Tibial artery (tissue), 4 donors: ENCODE measurements around the gene TSC1.

Experiments used
- DNase-seq, 2 donors: peaks; one replicate each; pipeline ENCODE4 v3.0.0-alpha.2; 2019
- H3K27ac ChIP-seq, 2 donors: fragments of 200-600 bp; sonication (generic) in 1 of 2; 1 replicate in 1 of 2; 2 replicates in 1 of 2; pipeline ENCODE4 v1.5.1; 2018 to 2019; ENCODE audit warnings: mild to moderate bottlenecking in 1 of 2
- H3K27me3 ChIP-seq, 2 donors: fragments of 200-600 bp; sonication (generic) in 1 of 2; one replicate each; pipeline versions ENCODE4 v1.5.1 to v1.6.0; 2016 to 2019
- H3K36me3 ChIP-seq, 3 donors: fragments of 200-600 bp; sonication (generic) in 2 of 3; one replicate each; pipeline ENCODE4 v1.5.1; 2016 to 2019; ENCODE audit warnings: mild to moderate bottlenecking in 2 of 3
- H3K4me1 ChIP-seq, 4 donors: fragments of 200-600 bp; sonication (generic) in 2 of 4; 1 replicate in 3 of 4; 2 replicates in 1 of 4; pipeline ENCODE4 v1.5.1; 2016 to 2019
- H3K4me3 ChIP-seq, 2 donors: fragments of 200-600 bp; sonication (generic) in 1 of 2; 1 replicate in 1 of 2; 2 replicates in 1 of 2; pipeline ENCODE4 v1.5.1; 2018 to 2019; ENCODE audit warnings: mild to moderate bottlenecking in 2 of 2
- H3K9me3 ChIP-seq, 3 donors: fragments of 200-600 bp; sonication (generic) in 1 of 3; one replicate each; pipeline ENCODE4 v1.5.1; 2016 to 2019
- intact Hi-C: fragments of 100-400 bp; cut with DNase I; formaldehyde crosslinking; loops from one replicate; pipeline ENCODE4 v1.15.0; 2023; ENCODE audit warnings: low total_unique reads
- TF ChIP-seq, protein P1 (sequence below), 2 experiments: fragments of 200-600 bp in 1 of 2; fragments of 450-650 bp in 1 of 2; IDR thresholded peaks; one replicate each; pipeline ENCODE4 v1.5.1; 2017 to 2019; ENCODE audit warnings: antibody characterized with exemption in 2 of 2, mild to moderate bottlenecking in 1 of 2, moderate library complexity in 1 of 2

The TSC1 gene

DNA sequence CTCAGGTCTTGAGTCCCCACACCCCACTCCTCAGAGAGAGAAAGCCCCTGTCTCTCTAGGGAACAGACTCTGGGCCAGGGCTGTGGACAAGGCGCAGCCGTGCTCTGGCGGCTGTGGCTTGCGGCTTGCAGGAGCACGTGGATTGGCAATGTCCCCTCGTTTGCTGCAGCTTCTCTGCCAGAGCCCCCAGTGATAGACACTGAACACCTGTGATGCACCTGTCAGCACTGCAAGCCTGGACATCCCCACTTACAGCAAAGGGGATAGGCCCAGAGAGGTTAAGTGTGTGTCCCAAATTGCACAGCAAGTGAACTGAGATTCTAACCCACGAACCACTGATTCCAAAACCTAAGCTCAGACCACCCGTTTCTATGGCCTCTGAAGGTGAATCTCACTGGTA is 41.1 kb upstream of the TSC1 start:
- TF ChIP-seq, protein P1, sequence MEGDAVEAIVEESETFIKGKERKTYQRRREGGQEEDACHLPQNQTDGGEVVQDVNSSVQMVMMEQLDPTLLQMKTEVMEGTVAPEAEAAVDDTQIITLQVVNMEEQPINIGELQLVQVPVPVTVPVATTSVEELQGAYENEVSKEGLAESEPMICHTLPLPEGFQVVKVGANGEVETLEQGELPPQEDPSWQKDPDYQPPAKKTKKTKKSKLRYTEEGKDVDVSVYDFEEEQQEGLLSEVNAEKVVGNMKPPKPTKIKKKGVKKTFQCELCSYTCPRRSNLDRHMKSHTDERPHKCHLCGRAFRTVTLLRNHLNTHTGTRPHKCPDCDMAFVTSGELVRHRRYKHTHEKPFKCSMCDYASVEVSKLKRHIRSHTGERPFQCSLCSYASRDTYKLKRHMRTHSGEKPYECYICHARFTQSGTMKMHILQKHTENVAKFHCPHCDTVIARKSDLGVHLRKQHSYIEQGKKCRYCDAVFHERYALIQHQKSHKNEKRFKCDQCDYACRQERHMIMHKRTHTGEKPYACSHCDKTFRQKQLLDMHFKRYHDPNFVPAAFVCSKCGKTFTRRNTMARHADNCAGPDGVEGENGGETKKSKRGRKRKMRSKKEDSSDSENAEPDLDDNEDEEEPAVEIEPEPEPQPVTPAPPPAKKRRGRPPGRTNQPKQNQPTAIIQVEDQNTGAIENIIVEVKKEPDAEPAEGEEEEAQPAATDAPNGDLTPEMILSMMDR (IDR thresholded peaks at IDR 0.05), result no peak
- Histone ChIP-seq H3K27ac (no peak overlapping the region), H3K4me3 (no peak overlapping the region), H3K4me1 (no peaks in the 10 kb centered on the region), H3K9me3 (no peaks in the 10 kb centered on the region), H3K27me3 (peaks cover 0 to 74% of the 10 kb centered on the region in 2 donors), H3K36me3 (no peaks in the 10 kb centered on the region)
- intact Hi-C loops, result no loop called here
- DNase-seq, result no peak

DNA sequence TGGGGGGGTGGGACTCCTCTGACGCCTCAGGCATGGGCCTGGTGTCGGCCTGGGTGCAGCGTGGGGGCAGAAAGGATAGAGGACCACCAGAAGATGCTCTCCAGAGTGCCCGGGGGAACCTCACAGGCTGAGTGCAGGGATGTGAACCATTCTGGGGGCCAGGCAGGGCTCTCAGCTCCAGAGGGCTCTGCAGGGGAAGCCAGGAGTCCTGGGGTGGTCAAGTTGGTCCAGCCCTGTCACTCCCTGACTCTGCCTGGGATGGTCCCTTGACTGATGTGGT is 40.6 kb upstream of the TSC1 start:
- intact Hi-C loops, result no loop called here
- Histone ChIP-seq H3K36me3 (no peaks in the 10 kb centered on the region), H3K4me3 (no peak overlapping the region), H3K9me3 (no peaks in the 10 kb centered on the region), H3K27ac (no peak overlapping the region), H3K27me3 (peaks cover 0 to 77% of the 10 kb centered on the region in 2 donors), H3K4me1 (no peaks in the 10 kb centered on the region)
- DNase-seq, result no peak
- TF ChIP-seq, protein P1 (IDR thresholded peaks at IDR 0.05), result no peak

GRCh38 chr9:132984202-132985070 is 40.0 kb upstream of the TSC1 start:
- DNase-seq, result no peak
- Histone ChIP-seq H3K27me3 (peaks cover 0 to 79% of the 10 kb centered on the region in 2 donors), H3K4me3 (no peak overlapping the region), H3K36me3 (no peaks in the 10 kb centered on the region), H3K4me1 (no peaks in the 10 kb centered on the region), H3K9me3 (no peaks in the 10 kb centered on the region), H3K27ac (no peak overlapping the region)
- intact Hi-C loops, result no loop called here
- TF ChIP-seq, protein P1 (IDR thresholded peaks at IDR 0.05), result no peak

GRCh38 chr9:132983491-132984201 is 39.2 kb upstream of the TSC1 start:
- H3K36me3 ChIP-seq, result no peaks in the 10 kb centered on the region

DNA sequence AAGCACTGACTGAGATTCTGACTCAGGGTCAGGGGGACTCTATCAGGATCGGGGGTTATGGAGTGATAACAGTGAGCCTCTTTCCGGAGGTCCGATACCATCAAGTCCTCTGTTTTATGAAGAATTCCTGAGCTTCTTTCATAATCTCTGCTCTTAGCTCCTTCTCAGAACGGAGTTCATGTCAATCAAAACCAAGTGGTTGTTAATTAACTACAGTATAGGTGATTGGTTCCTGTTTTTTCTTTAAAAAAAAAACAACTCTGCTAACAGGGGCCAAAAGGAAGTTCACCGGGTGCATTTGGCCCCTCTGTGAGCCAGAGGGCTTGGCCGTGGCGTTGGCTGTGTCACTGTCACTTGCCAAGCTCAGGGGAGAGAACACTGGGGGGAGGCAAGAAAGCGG is 38.0 kb upstream of the TSC1 start:
- H3K9me3 ChIP-seq, result no peaks in the 10 kb centered on the region
- DNase-seq, result no peak
- H3K4me3 ChIP-seq, result no peak overlapping the region
- intact Hi-C loops, result no loop called here
- H3K4me1 ChIP-seq, result no peaks in the 10 kb centered on the region
- TF ChIP-seq, protein P1 (IDR thresholded peaks at IDR 0.05), result no peak
- no peak overlapping the region for H3K27ac ChIP-seq
- no peaks in the 10 kb centered on the region for H3K36me3 ChIP-seq
- H3K27me3 ChIP-seq, result peaks cover 0 to 84% of the 10 kb centered on the region in 2 donors

More at GRCh38 chr9:132983491-132984201, 39.2 kb upstream of the TSC1 start:
- Histone ChIP-seq H3K27me3 (peaks cover 0 to 80% of the 10 kb centered on the region in 2 donors), H3K27ac (no peak overlapping the region), H3K9me3 (no peaks in the 10 kb centered on the region), H3K4me1 (no peaks in the 10 kb centered on the region), H3K4me3 (no peak overlapping the region)
- DNase-seq, result no peak
- TF ChIP-seq, protein P1 (IDR thresholded peaks at IDR 0.05), result no peak
- intact Hi-C loops, result no loop called here
